Karpas-422 (cell line): Measurements from ENCODE around the gene NAA80. TPM values are rescaled to one million over a fixed set of nuclear protein-coding genes. Genes with fewer than 3 reads are reported as not detected.
A peak's percentile ranks its signal among the peaks of the same experiment; 100 is the strongest.

Experiments used
- DNase-seq: peaks from one replicate; pipeline ENCODE4 v3.0.0-alpha.2; 2015
- H2AFZ ChIP-seq: fragments of 200-600 bp; sonication (generic); 2 replicates; pipeline ENCODE4 v1.6.1; 2014; ENCODE audit warnings: antibody characterized with exemption, low read length, mixed read lengths
- H3K27ac ChIP-seq: fragments of 200-600 bp; sonication (generic); 2 replicates; pipeline ENCODE4 v1.5.1; 2014; ENCODE audit warnings: mild to moderate bottlenecking, low read length, moderate library complexity
- H3K27me3 ChIP-seq: fragments of 200-600 bp; sonication (generic); 2 replicates; pipeline ENCODE4 v1.6.1; 2014; ENCODE audit warnings: low read length, mixed read lengths
- H3K36me3 ChIP-seq: fragments of 200-600 bp; sonication (generic); 2 replicates; pipeline ENCODE4 v1.6.1; 2014; ENCODE audit warnings: low read length, mixed read lengths; ENCODE audit not compliant: insufficient read depth
- H3K4me1 ChIP-seq: fragments of 200-600 bp; sonication (generic); 2 replicates; pipeline ENCODE4 v1.6.1; 2014; ENCODE audit warnings: mild to moderate bottlenecking, low read length, mixed read lengths
- H3K4me2 ChIP-seq: fragments of 200-600 bp; sonication (generic); 2 replicates; pipeline ENCODE4 v1.6.1; 2014; ENCODE audit warnings: low read length, low read depth, mild to moderate bottlenecking; ENCODE audit not compliant: poor library complexity, severe bottlenecking
- H3K4me3 ChIP-seq: fragments of 200-600 bp; sonication (generic); 2 replicates; pipeline ENCODE4 v1.5.1; 2014; ENCODE audit warnings: mild to moderate bottlenecking, antibody characterized with exemption, low read length, mixed read lengths
- H3K79me2 ChIP-seq: fragments of 200-600 bp; sonication (generic); 2 replicates; pipeline ENCODE4 v1.6.1; 2014; ENCODE audit warnings: mild to moderate bottlenecking, low read length, mixed read lengths
- H3K9ac ChIP-seq: fragments of 200-600 bp; sonication (generic); 2 replicates; pipeline ENCODE4 v1.6.0; 2014; ENCODE audit warnings: low read length
- H3K9me2 ChIP-seq: fragments of 200-600 bp; sonication (generic), shearing (Covaris generic); replicated peaks from 2 replicates; pipeline ENCODE4 v1.6.0; 2014; ENCODE audit warnings: mild to moderate bottlenecking, low read length, moderate library complexity; ENCODE audit not compliant: insufficient read depth
- H3K9me3 ChIP-seq: fragments of 300-700, 200-600 bp; sonication (generic); 2 replicates; pipeline ENCODE4 v1.6.1; 2014; ENCODE audit warnings: low read length, mixed read lengths
- H4K20me1 ChIP-seq: fragments of 200-600 bp; sonication (generic); 2 replicates; pipeline ENCODE4 v1.6.1; 2014; ENCODE audit warnings: mild to moderate bottlenecking, antibody characterized with exemption, low read length, low read depth; ENCODE audit not compliant: insufficient read depth
- total RNA-seq: library from RNA; depleted of rRNA; stranded (reverse); fragments of >200 nt; shearing (Covaris generic); gene quantifications from 2 replicates; pipeline ENCODE4 v1.2.3, GENCODE V29; 2014; ENCODE audit warnings: low replicate concordance

The NAA80 gene
- total RNA-seq, 1 experiment from 2014 or later = 18.1 TPM

DNA sequence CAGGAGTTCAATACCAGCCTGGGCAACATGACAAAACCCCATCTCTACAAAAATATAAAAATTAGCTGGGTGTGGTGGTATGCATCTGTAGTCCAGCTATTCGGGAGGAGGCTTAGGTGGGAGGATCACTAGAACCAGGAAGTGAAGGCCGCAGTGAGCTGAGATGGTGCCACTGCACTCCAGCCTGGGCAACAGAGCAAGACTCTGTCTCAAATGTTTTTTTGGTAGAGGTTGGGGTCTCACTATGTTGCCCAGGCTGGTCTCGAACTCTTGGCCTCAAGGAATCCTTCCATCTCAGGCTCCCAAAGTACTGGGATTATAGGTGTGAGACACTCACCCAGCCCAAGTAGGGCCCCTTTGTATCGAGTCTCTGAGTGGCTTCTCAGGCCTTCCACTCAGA is 5.1 kb downstream of the NAA80 start:
- Histone ChIP-seq H3K4me1 (peaks cover 28% of the 10 kb centered on the region), H2AFZ (no peak overlapping the region), H3K9me3 (no peaks in the 10 kb centered on the region), H3K4me3 (no peak overlapping the region), H3K79me2 (peaks cover 31% of the 10 kb centered on the region), H3K4me2 (no peak overlapping the region), H3K27ac (no peak overlapping the region), H3K27me3 (no peaks in the 10 kb centered on the region), H3K36me3 (peaks cover 12% of the 10 kb centered on the region; the same call in 1 of the 2 replicates), H3K9ac (no peak overlapping the region), H3K9me2 (no peaks in the 10 kb centered on the region), H4K20me1 (no peaks in the 10 kb centered on the region)
- no peak for DNase-seq

DNA sequence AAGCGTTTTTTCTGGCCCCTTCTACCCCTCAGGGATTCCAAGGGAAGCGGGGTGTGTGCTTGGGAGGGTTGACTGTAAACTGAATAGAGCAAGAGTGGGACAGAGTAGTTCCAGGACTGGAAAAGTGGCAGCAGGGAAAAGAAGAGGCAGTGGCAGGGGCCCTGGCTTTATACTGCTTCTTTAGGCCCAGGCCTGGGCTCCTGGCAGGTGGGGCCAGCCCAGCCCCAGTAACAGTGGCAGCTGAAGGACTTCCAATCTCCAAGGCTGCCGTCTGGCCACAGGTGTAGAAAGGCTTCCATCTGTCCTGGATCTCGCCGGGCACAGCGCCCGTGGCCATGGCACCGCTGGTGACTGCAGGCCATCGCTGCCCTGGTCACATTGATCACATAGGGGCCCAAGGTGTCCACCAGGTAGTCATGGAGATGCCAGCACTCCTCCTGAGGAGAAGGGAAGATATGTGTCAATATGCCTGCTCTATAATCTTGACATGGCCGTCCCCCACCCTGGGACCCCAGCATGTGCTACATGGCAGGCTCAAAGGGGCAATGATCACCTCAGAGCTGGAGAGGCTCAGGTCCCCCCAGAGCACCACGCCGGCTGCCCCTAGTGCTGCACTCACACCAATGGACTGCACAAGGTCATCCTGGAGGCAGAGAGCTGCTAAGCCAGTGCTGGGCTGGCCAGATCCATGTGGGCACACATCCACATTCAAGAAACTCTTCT is 6.0 kb downstream of the NAA80 start:
- Histone ChIP-seq H3K9me2 (no peaks in the 10 kb centered on the region), H3K36me3 (peaks cover 19% of the 10 kb centered on the region; the same call in 1 of the 2 replicates), H3K79me2 (peaks cover 27% of the 10 kb centered on the region), H3K9me3 (no peaks in the 10 kb centered on the region), H3K27me3 (no peaks in the 10 kb centered on the region), H2AFZ (no peak overlapping the region), H3K4me3 (peak overlapping the region; percentile 99), H3K4me2 (peak overlapping the region; percentile 81), H3K4me1 (peaks cover 24% of the 10 kb centered on the region), H3K9ac (peak overlapping the region; percentile 97), H3K27ac (peak overlapping the region; percentile 60), H4K20me1 (no peaks in the 10 kb centered on the region)
- no peak for DNase-seq

- no peaks in the 10 kb centered on the region for H3K27me3 ChIP-seq
- peak; percentile 98 for DNase-seq
- peak within 1 kb of the TSS; percentile 97 for H3K9ac ChIP-seq
- peak within 1 kb of the TSS; percentile 99 for H3K4me3 ChIP-seq
- H3K4me1 ChIP-seq = peaks cover 18% of the 10 kb centered on the region
- peaks cover 24% of the 10 kb centered on the region for H3K79me2 ChIP-seq
- 0 out of 2 replicates have a peak, but pooled peaks cover 1% of the 10 kb centered on the region for H4K20me1 ChIP-seq
- peaks cover 20% of the 10 kb centered on the region; the same call in 1 of the 2 replicates for H3K36me3 ChIP-seq
- H2AFZ ChIP-seq = peak within 1 kb of the TSS; percentile 52; the same call in 1 of the 2 replicates
- no peaks in the 10 kb centered on the region for H3K9me3 ChIP-seq
- peak within 1 kb of the TSS; percentile 97 for H3K4me2 ChIP-seq
- H3K27ac ChIP-seq = peak within 1 kb of the TSS; percentile 60
- no peaks in the 10 kb centered on the region for H3K9me2 ChIP-seq
These were observed 6.8 kb downstream of the NAA80 start, which contains the start of gene IFRD2 for GRCh38 chr3:50292159-50293078. Gene IFRD2, minus strand, starts transcription at chr3:50292429. Its CDS starts 155 bp downstream, at chr3:50292274.

DNA sequence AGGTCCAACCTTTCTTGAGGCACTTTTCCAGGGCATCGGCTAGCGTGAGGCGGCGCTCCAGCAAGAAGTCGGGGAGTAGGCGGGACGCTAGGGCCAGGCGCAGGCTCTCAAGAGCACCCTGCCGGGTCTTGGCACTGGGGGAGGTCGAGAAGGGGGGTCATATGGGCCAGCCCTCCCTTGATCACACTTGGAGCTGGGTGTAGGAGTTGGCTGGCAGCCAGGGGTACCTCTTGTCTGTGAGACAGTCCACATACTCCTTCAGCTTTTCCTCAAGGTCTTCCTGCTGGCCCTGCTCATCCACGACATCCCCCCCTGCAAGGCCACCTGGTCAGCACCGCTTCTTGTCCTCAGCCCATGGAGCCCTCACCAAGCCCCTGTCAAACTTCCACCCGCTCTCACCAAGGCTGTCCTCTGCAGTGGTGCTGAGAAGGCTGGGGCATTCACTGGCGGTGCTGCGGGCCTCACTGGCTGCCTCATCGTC is 9.0 kb downstream of the NAA80 start:
- no peak for DNase-seq
- Histone ChIP-seq H3K36me3 (peaks cover 27% of the 10 kb centered on the region; the same call in 1 of the 2 replicates), H3K4me2 (peak overlapping the region; percentile 97)

DNA sequence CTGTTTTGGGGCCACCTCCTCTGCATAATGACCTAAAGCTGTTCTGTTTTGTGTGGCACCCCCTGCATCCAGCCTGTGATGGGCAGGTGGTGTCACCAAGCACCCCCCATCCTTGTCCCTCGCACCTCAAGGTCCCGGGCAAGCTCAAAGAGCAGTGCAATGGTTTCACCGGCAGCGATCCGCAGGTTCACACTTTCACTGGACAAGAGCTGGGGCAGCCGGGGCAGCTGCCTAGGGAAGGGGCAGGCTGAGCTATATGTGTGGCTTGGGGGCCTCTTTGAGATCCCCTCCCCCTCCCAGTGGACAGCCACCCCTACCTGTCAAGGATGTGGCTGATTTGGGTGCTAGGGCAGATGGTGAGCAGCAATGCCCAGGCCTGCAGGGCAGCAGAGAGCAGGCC is 10.1 kb downstream of the NAA80 start:
- Histone ChIP-seq H3K27me3 (no peaks in the 10 kb centered on the region), H3K36me3 (peaks cover 27% of the 10 kb centered on the region; the same call in 1 of the 2 replicates), H3K79me2 (peaks cover 24% of the 10 kb centered on the region), H4K20me1 (0 out of 2 replicates have a peak, but pooled peaks cover 4% of the 10 kb centered on the region), H3K9me3 (no peaks in the 10 kb centered on the region), H3K4me2 (no peak overlapping the region), H2AFZ (no peak overlapping the region), H3K4me3 (no peak overlapping the region), H3K9me2 (no peaks in the 10 kb centered on the region), H3K4me1 (peaks cover 18% of the 10 kb centered on the region), H3K9ac (no peak overlapping the region), H3K27ac (no peak overlapping the region)
- no peak for DNase-seq

More for the DNA sequence above, 9.0 kb downstream of the NAA80 start:
- Histone ChIP-seq H3K9me3 (no peaks in the 10 kb centered on the region), H3K9me2 (no peaks in the 10 kb centered on the region), H4K20me1 (0 out of 2 replicates have a peak, but pooled peaks cover 4% of the 10 kb centered on the region), H3K9ac (peak overlapping the region; percentile 97; the same call in 1 of the 2 replicates), H3K79me2 (peaks cover 24% of the 10 kb centered on the region), H2AFZ (no peak overlapping the region), H3K27ac (no peak overlapping the region), H3K27me3 (no peaks in the 10 kb centered on the region), H3K4me1 (peaks cover 18% of the 10 kb centered on the region), H3K4me3 (peak overlapping the region; percentile 99)

DNA sequence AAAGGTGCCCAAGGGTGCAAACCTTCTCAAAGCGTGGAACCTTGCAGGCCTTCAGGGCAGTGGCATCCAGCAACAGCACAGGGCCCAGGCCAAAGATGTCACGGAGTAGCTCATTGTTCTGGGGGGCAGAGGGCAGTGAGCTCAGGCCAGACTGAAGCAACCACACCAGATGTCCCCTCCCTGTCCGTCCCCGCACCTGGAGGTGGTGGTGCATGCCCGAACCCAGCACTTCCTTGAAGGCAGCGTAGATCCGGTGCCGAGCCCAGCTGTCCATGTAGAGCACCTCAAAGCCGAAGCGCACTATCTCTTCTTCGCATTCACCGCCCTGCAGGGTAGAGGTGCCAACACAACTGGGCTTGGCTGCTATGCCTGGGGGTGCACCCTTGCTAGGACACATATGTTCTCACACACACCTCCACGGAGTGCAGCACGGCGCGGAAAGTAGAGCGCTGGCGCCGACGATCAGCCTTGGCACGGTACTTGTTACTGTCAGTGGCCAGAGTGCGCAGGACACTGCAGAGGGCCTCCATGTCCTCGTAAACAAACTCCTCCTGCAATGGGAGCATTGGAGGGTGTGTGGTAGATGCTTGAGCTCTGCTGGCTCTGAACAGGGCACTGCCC is 10.7 kb downstream of the NAA80 start:
- Histone ChIP-seq H4K20me1 (0 out of 2 replicates have a peak, but pooled peaks cover 4% of the 10 kb centered on the region), H3K27me3 (no peaks in the 10 kb centered on the region), H3K36me3 (peaks cover 27% of the 10 kb centered on the region; the same call in 1 of the 2 replicates), H3K4me2 (no peak overlapping the region), H2AFZ (no peak overlapping the region), H3K9me2 (no peaks in the 10 kb centered on the region), H3K4me3 (no peak overlapping the region), H3K79me2 (peaks cover 24% of the 10 kb centered on the region), H3K9ac (no peak overlapping the region), H3K4me1 (peaks cover 18% of the 10 kb centered on the region), H3K27ac (no peak overlapping the region), H3K9me3 (no peaks in the 10 kb centered on the region)
- DNase-seq = no peak

DNA sequence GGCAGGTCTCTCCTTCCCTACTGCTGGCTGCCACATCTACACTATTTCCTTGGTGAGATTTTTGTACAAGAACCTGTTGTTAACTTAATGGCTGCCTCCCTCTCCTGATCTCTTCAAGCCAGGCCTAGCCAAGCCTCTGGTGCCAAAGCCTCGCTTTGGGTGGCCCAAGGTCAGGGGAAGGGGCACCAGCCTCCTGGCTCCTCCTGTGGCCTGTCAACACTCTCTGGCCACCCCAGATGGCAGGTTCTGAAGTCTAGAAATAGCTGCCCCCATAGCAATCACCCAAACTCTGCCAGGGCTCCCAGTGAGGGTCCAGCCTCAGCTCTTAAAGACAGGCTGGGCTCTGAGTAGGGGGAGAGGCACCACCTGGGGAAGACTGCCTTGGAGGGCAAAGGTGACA is 11.9 kb downstream of the NAA80 start:
- H4K20me1 ChIP-seq = 0 out of 2 replicates have a peak, but pooled peaks cover 4% of the 10 kb centered on the region
- H3K9me2 ChIP-seq = no peaks in the 10 kb centered on the region
- no peak overlapping the region for H2AFZ ChIP-seq
- H3K4me2 ChIP-seq = no peak overlapping the region
- no peak for DNase-seq
- H3K9me3 ChIP-seq = no peaks in the 10 kb centered on the region
- peaks cover 24% of the 10 kb centered on the region for H3K79me2 ChIP-seq
- no peak overlapping the region for H3K9ac ChIP-seq
- no peaks in the 10 kb centered on the region for H3K27me3 ChIP-seq
- H3K4me1 ChIP-seq = peaks cover 10% of the 10 kb centered on the region
- H3K4me3 ChIP-seq = no peak overlapping the region
- H3K36me3 ChIP-seq = peaks cover 27% of the 10 kb centered on the region; the same call in 1 of the 2 replicates
- H3K27ac ChIP-seq = no peak overlapping the region
